Esophagus muscularis mucosa (tissue), 3 donors: ENCODE measurements around the gene NFIB.

Experiments used
- POLR2A ChIP-seq: fragments of 450-650 bp; IDR thresholded peaks from one replicate; pipeline ENCODE4 v1.6.1; 2017; ENCODE audit warnings: antibody characterized with exemption, moderate library complexity, mild to moderate bottlenecking, low read depth
- TF ChIP-seq, protein P1 (sequence below), 3 experiments: fragments of 200-600 bp in 2 of 3; fragments of 450-650 bp in 1 of 3; sonication (generic) in 2 of 3; IDR thresholded peaks; one replicate each; pipeline ENCODE4 v1.5.1; 2017 to 2019; ENCODE audit warnings: antibody characterized with exemption in 3 of 3, mild to moderate bottlenecking in 2 of 3, moderate library complexity in 1 of 3

DNA sequence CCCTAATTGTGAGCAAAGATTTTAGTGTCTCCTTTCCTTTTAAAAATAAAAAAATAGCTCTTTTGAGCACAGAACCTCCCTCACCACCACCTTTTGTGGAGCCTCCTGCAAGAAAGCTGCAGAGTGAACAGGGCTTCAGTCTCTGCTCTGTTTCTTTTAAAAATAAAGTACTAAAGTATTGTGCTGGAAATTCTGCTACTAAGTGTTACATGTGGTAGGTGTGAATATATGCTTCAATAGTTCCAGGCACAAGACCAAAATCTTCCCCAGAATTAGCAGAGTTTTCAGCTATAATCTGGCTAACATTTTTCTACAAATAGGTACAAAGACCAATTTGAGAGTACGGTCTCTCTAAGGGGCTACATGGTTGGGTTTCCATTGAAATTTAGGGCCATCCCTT is 40.3 kb upstream of the NFIB start:
- TF ChIP-seq POLR2A, result no peak
- TF ChIP-seq, protein P1, sequence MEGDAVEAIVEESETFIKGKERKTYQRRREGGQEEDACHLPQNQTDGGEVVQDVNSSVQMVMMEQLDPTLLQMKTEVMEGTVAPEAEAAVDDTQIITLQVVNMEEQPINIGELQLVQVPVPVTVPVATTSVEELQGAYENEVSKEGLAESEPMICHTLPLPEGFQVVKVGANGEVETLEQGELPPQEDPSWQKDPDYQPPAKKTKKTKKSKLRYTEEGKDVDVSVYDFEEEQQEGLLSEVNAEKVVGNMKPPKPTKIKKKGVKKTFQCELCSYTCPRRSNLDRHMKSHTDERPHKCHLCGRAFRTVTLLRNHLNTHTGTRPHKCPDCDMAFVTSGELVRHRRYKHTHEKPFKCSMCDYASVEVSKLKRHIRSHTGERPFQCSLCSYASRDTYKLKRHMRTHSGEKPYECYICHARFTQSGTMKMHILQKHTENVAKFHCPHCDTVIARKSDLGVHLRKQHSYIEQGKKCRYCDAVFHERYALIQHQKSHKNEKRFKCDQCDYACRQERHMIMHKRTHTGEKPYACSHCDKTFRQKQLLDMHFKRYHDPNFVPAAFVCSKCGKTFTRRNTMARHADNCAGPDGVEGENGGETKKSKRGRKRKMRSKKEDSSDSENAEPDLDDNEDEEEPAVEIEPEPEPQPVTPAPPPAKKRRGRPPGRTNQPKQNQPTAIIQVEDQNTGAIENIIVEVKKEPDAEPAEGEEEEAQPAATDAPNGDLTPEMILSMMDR (IDR thresholded peaks at IDR 0.05), result no peak
